Thymus (tissue), 11 donors: ENCODE results near the gene RERE. TPM values are rescaled to one million over a fixed set of nuclear protein-coding genes. Genes with fewer than 3 reads are reported as not detected.

ENCODE experiments used
- DNase-seq, 9 donors: peaks; one replicate each; pipeline ENCODE4 v3.0.0-alpha.2; 2013; ENCODE audit warnings: low spot score in 9 of 9, low read depth in 6 of 9, missing footprints in 1 of 9
- H3K27ac ChIP-seq, 2 donors: one replicate each; pipeline ENCODE4 v1.5.1; 2013; ENCODE audit warnings: control low read depth in 1 of 2, low read depth in 1 of 2, low read length in 1 of 2, mild to moderate bottlenecking in 1 of 2, moderate library complexity in 1 of 2
- H3K27me3 ChIP-seq, 2 donors: one replicate each; pipeline ENCODE4 v1.5.1; 2013; ENCODE audit warnings: low read length in 1 of 2; ENCODE audit not compliant: control insufficient read depth in 2 of 2, insufficient read depth in 1 of 2
- H3K36me3 ChIP-seq, 2 donors: one replicate each; pipeline ENCODE4 v1.5.1; 2013; ENCODE audit warnings: low read length in 1 of 2, mild to moderate bottlenecking in 1 of 2, moderate library complexity in 1 of 2; ENCODE audit not compliant: control insufficient read depth in 2 of 2, insufficient read depth in 2 of 2
- H3K4me1 ChIP-seq, 2 donors: one replicate each; pipeline ENCODE4 v1.5.1; 2013; ENCODE audit warnings: low read length in 2 of 2; ENCODE audit not compliant: control insufficient read depth in 2 of 2, insufficient read depth in 2 of 2
- H3K4me3 ChIP-seq, 2 donors: one replicate each; pipeline ENCODE4 v1.5.1; 2013; ENCODE audit warnings: low read length in 2 of 2, control low read depth in 1 of 2, mild to moderate bottlenecking in 1 of 2
- H3K9me3 ChIP-seq, 2 donors: one replicate each; pipeline ENCODE4 v1.5.1; 2013; ENCODE audit warnings: low read length in 1 of 2, mild to moderate bottlenecking in 1 of 2; ENCODE audit not compliant: control insufficient read depth in 2 of 2, insufficient read depth in 1 of 2
- WGBS: extraction: QIAGEN DNeasy Blood & Tissue Kit; methylation state at CpG from one replicate; pipeline ENCODE4 v1.1.7; 2013; 5-methylcytosine and 5-hydroxymethylcytosine counted together
- polyA plus RNA-seq: library from polyadenylated mRNA; stranded (reverse); fragments of 200-250 nt; gene quantifications from one replicate; pipeline ENCODE4 v1.2.3, GENCODE V29; 2013
- total RNA-seq: library from RNA; stranded (reverse); fragments of 120-200 nt; gene quantifications from one replicate; pipeline ENCODE4 v1.2.4, GENCODE V29; 2013
- donor health status: healthy.

Gene RERE
- total and polyA plus RNA-seq, 2 donors = 22.9 to 37.7 TPM

GRCh38 chr1:8412183-8412831 is 405.1 kb downstream of the RERE start:
- no peak for DNase-seq
- H3K9me3 ChIP-seq = no peaks in the 10 kb centered on the region
- 98% methylated on average over 8 of the region's 8 CpGs for WGBS
- no peak overlapping the region for H3K4me3 ChIP-seq
- H3K4me1 ChIP-seq = peaks cover 5 to 26% of the 10 kb centered on the region in 2 donors
- H3K27ac ChIP-seq = peak overlapping the region in 1 of 2 donors; percentile 33
- peaks cover 9 to 31% of the 10 kb centered on the region in 2 donors for H3K36me3 ChIP-seq
- H3K27me3 ChIP-seq = no peaks in the 10 kb centered on the region

GRCh38 chr1:8411803-8412182 is 405.6 kb downstream of the RERE start:
- no peak for DNase-seq
- no peak overlapping the region for H3K27ac ChIP-seq
- H3K4me1 ChIP-seq = peaks cover 5 to 26% of the 10 kb centered on the region in 2 donors
- peaks cover 14 to 29% of the 10 kb centered on the region in 2 donors for H3K36me3 ChIP-seq
- H3K27me3 ChIP-seq = no peaks in the 10 kb centered on the region
- 95% methylated on average over 7 of the region's 7 CpGs for WGBS
- no peaks in the 10 kb centered on the region for H3K9me3 ChIP-seq
- H3K4me3 ChIP-seq = no peak overlapping the region

GRCh38 chr1:8410791-8411190 is 406.6 kb downstream of the RERE start:
- H3K9me3 ChIP-seq = no peaks in the 10 kb centered on the region
- 94% methylated on average over 3 of the region's 3 CpGs for WGBS
- H3K27me3 ChIP-seq = no peaks in the 10 kb centered on the region
- no peak overlapping the region for H3K27ac ChIP-seq
- H3K4me1 ChIP-seq = peaks cover 5 to 26% of the 10 kb centered on the region in 2 donors
- no peak overlapping the region for H3K4me3 ChIP-seq
- peaks cover 15 to 26% of the 10 kb centered on the region in 2 donors for H3K36me3 ChIP-seq
- no peak for DNase-seq

- Histone ChIP-seq H3K27ac (peak overlapping the region in 1 of 2 donors; percentile 39), H3K9me3 (no peaks in the 10 kb centered on the region), H3K27me3 (no peaks in the 10 kb centered on the region), H3K36me3 (peaks cover 17 to 19% of the 10 kb centered on the region in 2 donors), H3K4me3 (no peak overlapping the region), H3K4me1 (peaks cover 5 to 26% of the 10 kb centered on the region in 2 donors)
- 96% methylated on average over 3 of the region's 3 CpGs for WGBS
- DNase-seq = no peak
Observed at GRCh38 chr1:8409606-8410005, 407.8 kb downstream of the RERE start.

GRCh38 chr1:8409106-8409505 is 408.3 kb downstream of the RERE start:
- Histone ChIP-seq H3K27me3 (no peaks in the 10 kb centered on the region), H3K27ac (peak overlapping the region; percentile 39 to 56), H3K36me3 (peaks cover 19% of the 10 kb centered on the region in 2 donors), H3K4me3 (no peak overlapping the region), H3K9me3 (no peaks in the 10 kb centered on the region), H3K4me1 (peaks cover 5 to 26% of the 10 kb centered on the region in 2 donors)
- 17% methylated on average over 6 of the region's 6 CpGs for WGBS
- DNase-seq = peak in 2 of 9 donors; percentile 12 to 53

- H3K27ac ChIP-seq = peak overlapping the region; percentile 3 to 60
- no peaks in the 10 kb centered on the region for H3K27me3 ChIP-seq
- no peak overlapping the region for H3K4me3 ChIP-seq
- H3K36me3 ChIP-seq = peaks cover 16% of the 10 kb centered on the region in 2 donors
- no peaks in the 10 kb centered on the region for H3K9me3 ChIP-seq
- 88% methylated on average over 9 of the region's 9 CpGs for whole genome bisulfite sequencing
- H3K4me1 ChIP-seq = peaks cover 5 to 26% of the 10 kb centered on the region in 2 donors
- DNase-seq = no peak
Observed at GRCh38 chr1:8408151-8408839, 409.1 kb downstream of the RERE start.

- WGBS = 78% methylated on average over 5 of the region's 5 CpGs
- Histone ChIP-seq H3K27ac (peak overlapping the region; percentile 3 to 60), H3K27me3 (no peaks in the 10 kb centered on the region), H3K9me3 (no peaks in the 10 kb centered on the region), H3K4me1 (peaks cover 5 to 26% of the 10 kb centered on the region in 2 donors), H3K36me3 (peaks cover 14 to 16% of the 10 kb centered on the region in 2 donors), H3K4me3 (no peak overlapping the region)
- peak in 1 of 9 donors; percentile 52 for DNase-seq
Observed at GRCh38 chr1:8407652-8408051, 409.8 kb downstream of the RERE start.

- no peak overlapping the region for H3K27ac ChIP-seq
- H3K4me3 ChIP-seq = no peak overlapping the region
- no peaks in the 10 kb centered on the region for H3K27me3 ChIP-seq
- DNase-seq = no peak
- H3K9me3 ChIP-seq = no peaks in the 10 kb centered on the region
- H3K4me1 ChIP-seq = peaks cover 5 to 24% of the 10 kb centered on the region in 2 donors
- peaks cover 15 to 19% of the 10 kb centered on the region in 2 donors for H3K36me3 ChIP-seq
- 95% methylated on average over 4 of the region's 4 CpGs for whole genome bisulfite sequencing
Observed at GRCh38 chr1:8406960-8407359, 410.5 kb downstream of the RERE start.

- peaks cover 5 to 24% of the 10 kb centered on the region in 2 donors for H3K4me1 ChIP-seq
- H3K27ac ChIP-seq = no peak overlapping the region
- peaks cover 15 to 21% of the 10 kb centered on the region in 2 donors for H3K36me3 ChIP-seq
- no peaks in the 10 kb centered on the region for H3K9me3 ChIP-seq
- 99% methylated on average over 7 of the region's 7 CpGs for WGBS
- no peak for DNase-seq
- H3K4me3 ChIP-seq = no peak overlapping the region
- H3K27me3 ChIP-seq = no peaks in the 10 kb centered on the region
Observed at GRCh38 chr1:8406011-8406410, 411.4 kb downstream of the RERE start.
